Thoracic aorta (tissue), 2 donors: Measurements from ENCODE around the gene SUSD5. TPM values are rescaled to one million over a fixed set of nuclear protein-coding genes. Genes with fewer than 3 reads are reported as not detected.

Experiments
- ATAC-seq: fragments of 150-250 bp; one replicate; pipeline ENCODE4 v1.8.0; 2017; ENCODE audit warnings: low read depth; ENCODE audit not compliant: insufficient number of reproducible peaks, low FRiP score
- DNase-seq: peaks from one replicate; pipeline ENCODE4 v3.0.0-alpha.2; 2020; ENCODE audit warnings: low spot score
- H3K27ac ChIP-seq, 2 donors: fragments of 200-600 bp; sonication (generic); 1 replicate in 1 of 2; 2 replicates in 1 of 2; pipeline ENCODE4 v1.5.1; 2016; ENCODE audit warnings: mild to moderate bottlenecking in 2 of 2, moderate library complexity in 2 of 2
- H3K27me3 ChIP-seq: fragments of 200-600 bp; sonication (generic); replicated peaks from 2 replicates; pipeline ENCODE4 v1.6.0; 2016; ENCODE audit warnings: mild to moderate bottlenecking; ENCODE audit not compliant: insufficient read depth
- H3K36me3 ChIP-seq: fragments of 200-600 bp; sonication (generic); one replicate; pipeline ENCODE4 v1.5.1; 2016
- H3K4me1 ChIP-seq, 2 donors: fragments of 200-600 bp; sonication (generic); 1 replicate in 1 of 2; 2 replicates in 1 of 2; pipeline versions ENCODE4 v1.5.1 to v1.6.0; 2016; ENCODE audit warnings: low read depth in 2 of 2, mild to moderate bottlenecking in 1 of 2; ENCODE audit not compliant: control insufficient read depth in 1 of 2
- H3K4me3 ChIP-seq: fragments of 200-600 bp; sonication (generic); 2 replicates; pipeline ENCODE4 v1.5.1; 2016; ENCODE audit warnings: mild to moderate bottlenecking
- H3K9me3 ChIP-seq: fragments of 200-600 bp; sonication (generic); 2 replicates; pipeline ENCODE4 v1.5.1; 2016
- total RNA-seq, 2 donors: library from RNA; depleted of rRNA; stranded (reverse); fragments of >200 nt; gene quantifications; one replicate each; pipeline versions ENCODE4 v1.1.0 to v1.2.3, GENCODE V29; 2016
- TF ChIP-seq, protein P1 (sequence below): fragments of 200-600 bp; sonication (generic); IDR thresholded peaks from one replicate; pipeline ENCODE4 v1.5.1; 2019; ENCODE audit warnings: antibody characterized with exemption

SUSD5 gene
- total RNA-seq, 2 donors from 2014 or later = 259 to 273 TPM

GRCh38 chr3:33174711-33175414 lies 43.7 kb downstream of the SUSD5 start:
- no peak for DNase-seq

DNA sequence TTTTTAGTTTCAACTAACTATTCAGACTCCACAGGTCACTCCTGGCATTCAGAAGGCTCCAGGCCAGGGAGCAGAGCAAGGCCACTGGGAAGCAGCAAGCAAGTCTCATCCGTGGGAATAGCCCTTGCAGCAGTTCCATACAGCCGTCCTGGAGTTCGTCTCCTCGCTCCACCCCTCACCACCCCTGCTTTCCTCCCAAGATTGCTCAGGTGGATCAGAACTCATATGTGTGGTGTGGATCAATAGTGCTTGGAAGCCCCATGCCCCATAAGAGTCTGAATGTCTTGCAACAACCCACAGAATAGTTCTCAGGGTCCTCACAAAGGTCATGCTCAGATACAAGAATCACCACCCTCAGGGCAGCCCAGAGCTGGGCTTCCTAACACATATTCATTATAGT lies 44.5 kb downstream of the SUSD5 start:
- peak overlapping the region; percentile 71 to 77 for H3K27ac ChIP-seq
- no peak overlapping the region for H3K4me3 ChIP-seq
- DNase-seq (no peak), ATAC-seq (no peak)
- H3K9me3 ChIP-seq = no peaks in the 10 kb centered on the region
- TF ChIP-seq, protein P1, sequence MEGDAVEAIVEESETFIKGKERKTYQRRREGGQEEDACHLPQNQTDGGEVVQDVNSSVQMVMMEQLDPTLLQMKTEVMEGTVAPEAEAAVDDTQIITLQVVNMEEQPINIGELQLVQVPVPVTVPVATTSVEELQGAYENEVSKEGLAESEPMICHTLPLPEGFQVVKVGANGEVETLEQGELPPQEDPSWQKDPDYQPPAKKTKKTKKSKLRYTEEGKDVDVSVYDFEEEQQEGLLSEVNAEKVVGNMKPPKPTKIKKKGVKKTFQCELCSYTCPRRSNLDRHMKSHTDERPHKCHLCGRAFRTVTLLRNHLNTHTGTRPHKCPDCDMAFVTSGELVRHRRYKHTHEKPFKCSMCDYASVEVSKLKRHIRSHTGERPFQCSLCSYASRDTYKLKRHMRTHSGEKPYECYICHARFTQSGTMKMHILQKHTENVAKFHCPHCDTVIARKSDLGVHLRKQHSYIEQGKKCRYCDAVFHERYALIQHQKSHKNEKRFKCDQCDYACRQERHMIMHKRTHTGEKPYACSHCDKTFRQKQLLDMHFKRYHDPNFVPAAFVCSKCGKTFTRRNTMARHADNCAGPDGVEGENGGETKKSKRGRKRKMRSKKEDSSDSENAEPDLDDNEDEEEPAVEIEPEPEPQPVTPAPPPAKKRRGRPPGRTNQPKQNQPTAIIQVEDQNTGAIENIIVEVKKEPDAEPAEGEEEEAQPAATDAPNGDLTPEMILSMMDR = no peak
- no peaks in the 10 kb centered on the region for H3K36me3 ChIP-seq
- peaks cover 12 to 63% of the 10 kb centered on the region in 2 donors for H3K4me1 ChIP-seq
- H3K27me3 ChIP-seq = no peaks in the 10 kb centered on the region

More at GRCh38 chr3:33174711-33175414, 43.7 kb downstream of the SUSD5 start:
- peak overlapping the region; percentile 71 to 77 for H3K27ac ChIP-seq
- no peak overlapping the region for H3K4me3 ChIP-seq
- no peaks in the 10 kb centered on the region for H3K9me3 ChIP-seq
- H3K36me3 ChIP-seq = no peaks in the 10 kb centered on the region
- H3K27me3 ChIP-seq = no peaks in the 10 kb centered on the region
- ATAC-seq = no peak
- H3K4me1 ChIP-seq = peaks cover 12 to 55% of the 10 kb centered on the region in 2 donors
- TF ChIP-seq, protein P1 = no peak

GRCh38 chr3:33173672-33174071 lies 44.9 kb downstream of the SUSD5 start:
- ATAC-seq = no peak

DNA sequence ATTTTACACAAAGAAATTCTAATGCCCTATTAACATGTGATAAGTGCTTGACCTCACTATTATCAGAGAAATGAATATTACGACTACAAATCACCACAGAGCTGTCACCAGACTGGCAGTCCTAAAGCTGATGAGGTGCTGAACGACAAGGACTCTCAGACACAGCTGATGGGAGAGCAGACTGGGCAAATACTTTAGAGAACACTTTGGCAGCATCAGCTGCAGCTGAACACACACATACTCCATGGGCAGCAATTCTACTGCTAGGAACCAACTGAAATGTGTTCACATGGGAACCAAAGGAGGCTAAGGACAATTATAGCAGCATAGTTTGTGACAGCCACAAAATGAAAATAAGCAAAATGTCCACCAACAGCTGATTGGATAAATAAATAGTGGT lies 45.5 kb downstream of the SUSD5 start:
- Histone ChIP-seq H3K9me3 (no peaks in the 10 kb centered on the region), H3K4me1 (peaks cover 19 to 68% of the 10 kb centered on the region in 2 donors), H3K4me3 (no peak overlapping the region), H3K27me3 (no peaks in the 10 kb centered on the region), H3K27ac (peak overlapping the region; percentile 71 to 77), H3K36me3 (no peaks in the 10 kb centered on the region)
- DNase-seq (no peak), ATAC-seq (no peak)
- TF ChIP-seq, protein P1 = no peak

More at GRCh38 chr3:33173672-33174071, 44.9 kb downstream of the SUSD5 start:
- Histone ChIP-seq H3K27ac (peak overlapping the region; percentile 71 to 77), H3K4me3 (no peak overlapping the region), H3K4me1 (peaks cover 14 to 67% of the 10 kb centered on the region in 2 donors), H3K9me3 (no peaks in the 10 kb centered on the region), H3K36me3 (no peaks in the 10 kb centered on the region), H3K27me3 (no peaks in the 10 kb centered on the region)
- TF ChIP-seq, protein P1 = no peak
- DNase-seq = no peak

GRCh38 chr3:33171580-33171979 lies 47.0 kb downstream of the SUSD5 start:
- no peak for ATAC-seq
- no peak for DNase-seq
- H3K4me3 ChIP-seq = no peak overlapping the region
- peak overlapping the region; percentile 10 to 62 for H3K27ac ChIP-seq
- H3K9me3 ChIP-seq = no peaks in the 10 kb centered on the region
- TF ChIP-seq, protein P1 = no peak
- H3K27me3 ChIP-seq = no peaks in the 10 kb centered on the region
- no peaks in the 10 kb centered on the region for H3K36me3 ChIP-seq
- peaks cover 26 to 78% of the 10 kb centered on the region in 2 donors for H3K4me1 ChIP-seq
